Astrocyte (in vitro differentiated cells and primary cell): ENCODE data around the gene CELF2.

Experiments used
- EZH2 ChIP-seq: IDR thresholded peaks from 2 replicates; pipeline ENCODE4 v1.6.1; 2012; ENCODE audit warnings: mild to moderate bottlenecking, low read length, inconsistent platforms; ENCODE audit not compliant: insufficient read depth
- TF ChIP-seq, protein P1 (sequence below): IDR thresholded peaks from 2 replicates; pipeline ENCODE4 v1.5.1; 2011; ENCODE audit warnings: low read depth, mild to moderate bottlenecking, inconsistent platforms, low read length, moderate library complexity; ENCODE audit not compliant: insufficient read depth

DNA sequence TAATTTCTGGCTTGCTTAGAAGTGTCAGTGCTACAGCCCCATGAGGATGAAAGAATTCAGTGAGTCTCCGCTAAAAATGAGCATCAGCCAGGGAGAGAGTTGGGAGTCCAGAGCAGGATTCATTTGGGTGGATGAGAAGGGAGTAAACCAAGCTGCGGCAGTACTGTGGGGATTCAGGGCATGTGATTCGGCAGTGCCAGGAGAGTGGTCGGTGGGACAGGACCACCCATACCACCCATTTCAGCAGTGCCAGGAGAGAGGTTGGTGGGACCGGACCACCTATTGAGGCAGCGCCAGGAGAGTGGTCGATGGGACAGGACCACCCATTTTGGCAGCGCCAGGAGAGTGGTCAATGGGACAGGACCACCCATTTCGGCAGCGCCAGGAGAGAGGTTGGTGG, 144.2 kb downstream of the CELF2 start:
- TF ChIP-seq, protein P1, sequence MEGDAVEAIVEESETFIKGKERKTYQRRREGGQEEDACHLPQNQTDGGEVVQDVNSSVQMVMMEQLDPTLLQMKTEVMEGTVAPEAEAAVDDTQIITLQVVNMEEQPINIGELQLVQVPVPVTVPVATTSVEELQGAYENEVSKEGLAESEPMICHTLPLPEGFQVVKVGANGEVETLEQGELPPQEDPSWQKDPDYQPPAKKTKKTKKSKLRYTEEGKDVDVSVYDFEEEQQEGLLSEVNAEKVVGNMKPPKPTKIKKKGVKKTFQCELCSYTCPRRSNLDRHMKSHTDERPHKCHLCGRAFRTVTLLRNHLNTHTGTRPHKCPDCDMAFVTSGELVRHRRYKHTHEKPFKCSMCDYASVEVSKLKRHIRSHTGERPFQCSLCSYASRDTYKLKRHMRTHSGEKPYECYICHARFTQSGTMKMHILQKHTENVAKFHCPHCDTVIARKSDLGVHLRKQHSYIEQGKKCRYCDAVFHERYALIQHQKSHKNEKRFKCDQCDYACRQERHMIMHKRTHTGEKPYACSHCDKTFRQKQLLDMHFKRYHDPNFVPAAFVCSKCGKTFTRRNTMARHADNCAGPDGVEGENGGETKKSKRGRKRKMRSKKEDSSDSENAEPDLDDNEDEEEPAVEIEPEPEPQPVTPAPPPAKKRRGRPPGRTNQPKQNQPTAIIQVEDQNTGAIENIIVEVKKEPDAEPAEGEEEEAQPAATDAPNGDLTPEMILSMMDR, result no peak
- no peak for TF ChIP-seq EZH2
